Subcutaneous adipose tissue (tissue), 4 donors: ENCODE data around the gene IFT25. TPM values are rescaled to one million over a fixed set of nuclear protein-coding genes. Genes with fewer than 3 reads are reported as not detected.

Source experiments
- CTCF ChIP-seq: fragments of 450-650 bp; IDR thresholded peaks from one replicate; pipeline ENCODE4 v1.5.1; 2016; ENCODE audit warnings: low read depth, mild to moderate bottlenecking, control low read depth, antibody characterized with exemption, moderate library complexity
- total RNA-seq, 4 donors: library from RNA; depleted of rRNA; stranded (reverse); fragments of >200 nt; gene quantifications; one replicate each; pipeline ENCODE4 v1.1.0, GENCODE V29; 2016

Gene IFT25
- total RNA-seq, 4 donors from 2014 or later: 13.2 to 34.1 (median 21.7) TPM

- no peak for TF ChIP-seq CTCF
Measured at GRCh38 chr1:53891018-53891417, 54.5 kb downstream of the IFT25 start.

- no peak for TF ChIP-seq CTCF
Measured at GRCh38 chr1:53890522-53890941, 55.0 kb downstream of the IFT25 start.

- no peak for TF ChIP-seq CTCF
Measured at GRCh38 chr1:53889304-53890298, 55.9 kb downstream of the IFT25 start, which contains the start of gene YIPF1. TSS of gene YIPF1 (minus strand) at chr1:53889797. CDS start at chr1:53888937, 860 bp downstream.

- no peak for TF ChIP-seq CTCF
Measured at GRCh38 chr1:53888681-53889080, 56.8 kb downstream of the IFT25 start.

- no peak for TF ChIP-seq CTCF
Measured at GRCh38 chr1:53878492-53879105, 66.9 kb downstream of the IFT25 start.

GRCh38 chr1:53871773-53872484, 73.6 kb downstream of the IFT25 start:
- TF ChIP-seq CTCF: no peak

Other genes starting within 250 kb of the IFT25 start
- 1 to 10 TPM in 1 of 4 donors, under 1 TPM in 1, not detected in 2; 0.17 to 3.6 TPM for gene GLIS1, start 206.5 kb downstream of the IFT25 start, total RNA-seq
- gene NDC1, start 107.4 kb downstream of the IFT25 start, total RNA-seq: 10 to 100 TPM in 2 of 4 donors, 1 to 10 TPM in 2; 6.0 to 15.1 (median 11.9) TPM
- 10 to 100 TPM; 17.0 to 35.2 (median 23.9) TPM for gene YIPF1, start 55.9 kb downstream of the IFT25 start, total RNA-seq
- not detected for gene DIO1, start 51.5 kb downstream of the IFT25 start, total RNA-seq
- gene LRRC42, start 651 bp upstream of the IFT25 start, total RNA-seq: 10 to 100 TPM in 3 of 4 donors, 1 to 10 TPM in 1; 9.6 to 19.4 (median 15.3) TPM
- gene LDLRAD1, start 72.5 kb upstream of the IFT25 start, total RNA-seq: not detected
- 100 to 1,000 TPM; 184 to 344 (median 338) TPM for gene TMEM59, start 107.5 kb upstream of the IFT25 start, total RNA-seq
- gene TCEANC2, start 107.9 kb upstream of the IFT25 start, total RNA-seq: 1 to 10 TPM; 3.3 to 5.6 (median 4.4) TPM
- gene CDCP2, start 207.3 kb upstream of the IFT25 start, total RNA-seq: under 1 TPM in 1 of 4 donors, not detected in 3; 0.16 TPM